CD4-positive, alpha-beta T cell (primary cell): ENCODE measurements around the gene JAKMIP2. TPM values are rescaled to one million over a fixed set of nuclear protein-coding genes. Genes with fewer than 3 reads are reported as not detected.

Experiments used
- ATAC-seq: fragments of 200-7000 bp; cut with Tn5 transposase; one replicate; pipeline ENCODE4 v1.10.0; 2022; ENCODE audit warnings: mild to moderate bottlenecking; ENCODE audit not compliant: poor library complexity
- CTCF ChIA-PET: fragments of 350-600 bp; sonication (Branson Sonifier 250); formaldehyde crosslinking; loops from one replicate; lab custom pipeline; 2021; ENCODE audit warnings: antibody characterized with exemption, inconsistent platforms; lab: Charles Lee
- POLR2A ChIA-PET: fragments of 350-600 bp; sonication (Branson Sonifier 250); formaldehyde crosslinking; loops from one replicate; lab custom pipeline; 2021; ENCODE audit warnings: antibody characterized with exemption, inconsistent platforms; lab: Charles Lee
- DNase-seq, 14 experiments: peaks; one replicate each; pipeline ENCODE4 v3.0.0-alpha.2; 2013 to 2020; ENCODE audit warnings: mixed read lengths in 2 of 14
- H3K27ac ChIP-seq, 2 donors: one replicate each; pipeline versions ENCODE4 v1.5.1 to v1.7.0; 2013; ENCODE audit warnings: low read length in 2 of 2, low read depth in 1 of 2, mild to moderate bottlenecking in 1 of 2
- H3K27me3 ChIP-seq, 2 experiments: 1 replicate in 1 of 2; 2 replicates in 1 of 2; pipeline versions ENCODE4 v1.6.1 to v1.7.0; 2013; ENCODE audit warnings: low read length in 2 of 2, control low read depth in 1 of 2, mild to moderate bottlenecking in 1 of 2, moderate library complexity in 1 of 2; ENCODE audit not compliant: insufficient read depth in 2 of 2, control insufficient read depth in 1 of 2
- H3K36me3 ChIP-seq: one replicate; pipeline ENCODE4 v1.6.1; 2013; ENCODE audit warnings: low read length, control low read depth; ENCODE audit not compliant: insufficient read depth
- H3K4me1 ChIP-seq: one replicate; pipeline ENCODE4 v1.6.1; 2013; ENCODE audit warnings: low read length, control low read depth; ENCODE audit not compliant: insufficient read depth
- H3K4me3 ChIP-seq: one replicate; pipeline ENCODE4 v1.5.1; 2013; ENCODE audit warnings: mild to moderate bottlenecking, low read length, moderate library complexity
- H3K9me3 ChIP-seq, 2 experiments: 1 replicate in 1 of 2; 2 replicates in 1 of 2; pipeline versions ENCODE4 v1.6.1 to v1.7.0; 2013; ENCODE audit warnings: low read length in 2 of 2, mild to moderate bottlenecking in 2 of 2, control low read depth in 1 of 2, moderate library complexity in 1 of 2; ENCODE audit not compliant: control insufficient read depth in 1 of 2, insufficient read depth in 1 of 2
- H3K27ac Mint-ChIP-seq: one replicate; pipeline ENCODE4 v1.8.0; 2020; ENCODE audit warnings: mixed read lengths
- H3K27me3 Mint-ChIP-seq: one replicate; pipeline ENCODE4 v1.8.0; 2021; ENCODE audit warnings: mixed read lengths
- H3K36me3 Mint-ChIP-seq: one replicate; pipeline ENCODE4 v1.8.0; 2021; ENCODE audit warnings: low read depth, mixed read lengths
- H3K4me1 Mint-ChIP-seq: one replicate; pipeline ENCODE4 v1.8.0; 2021; ENCODE audit warnings: low read depth, mixed read lengths
- H3K4me3 Mint-ChIP-seq: one replicate; pipeline ENCODE4 v1.8.0; 2020; ENCODE audit warnings: mild to moderate bottlenecking, mixed read lengths
- H3K9me3 Mint-ChIP-seq: one replicate; pipeline ENCODE4 v1.8.0; 2020; ENCODE audit warnings: mixed read lengths
- CTCF ChIP-seq: fragments of 200-600 bp; IDR thresholded peaks from one replicate; pipeline ENCODE4 v1.8.0; 2022; ENCODE audit warnings: antibody characterized with exemption, mild to moderate bottlenecking
- intact Hi-C, 2 experiments: fragments of 100-400 bp; cut with DNase I in 1 of 2; cut with micrococcal nuclease in 1 of 2; formaldehyde crosslinking; loops; one replicate each; pipeline versions ENCODE4 v1.15.1 to v1.9.0; 2023 to 2025; cut with DNase I, micrococcal nuclease
- total RNA-seq, 174 experiments: library from RNA in 2 of 174; stranded (reverse) in 2 of 174; gene quantifications; one replicate each; pipeline ENCODE4 v1.2.3 and lab custom pipeline; 2021 to 2026

JAKMIP2 gene
- total RNA-seq, 2 experiments from 2014 or later, result 0.74 to 1.3 TPM

GRCh38 chr5:147578228-147579024 is 204.1 kb downstream of the JAKMIP2 start:
- POLR2A ChIA-PET, result no interaction called here
- H3K27ac Mint-ChIP-seq, result no peak overlapping the region
- no peaks in the 10 kb centered on the region for H3K27me3 ChIP-seq
- peaks cover 11% of the 10 kb centered on the region for H3K27me3 Mint-ChIP-seq
- H3K36me3 ChIP-seq, result no peaks in the 10 kb centered on the region
- no peaks in the 10 kb centered on the region for H3K4me1 ChIP-seq
- no peak for TF ChIP-seq CTCF
- intact Hi-C loops, result no loop called here
- H3K36me3 Mint-ChIP-seq, result no peaks in the 10 kb centered on the region
- no peaks in the 10 kb centered on the region for H3K4me1 Mint-ChIP-seq
- peaks cover 0 to 10% of the 10 kb centered on the region in 2 experiments for H3K9me3 ChIP-seq
- ATAC-seq (no peak), DNase-seq (no peak)
- H3K27ac ChIP-seq, result no peak overlapping the region
- no peak overlapping the region for H3K4me3 Mint-ChIP-seq
- peaks cover 8% of the 10 kb centered on the region for H3K9me3 Mint-ChIP-seq
- H3K4me3 ChIP-seq, result no peak overlapping the region
- CTCF ChIA-PET, result no interaction called here

GRCh38 chr5:147576646-147577535 is 205.6 kb downstream of the JAKMIP2 start:
- Mint-ChIP-seq H3K36me3 (no peaks in the 10 kb centered on the region), H3K9me3 (peaks cover 8% of the 10 kb centered on the region), H3K27me3 (peaks cover 11% of the 10 kb centered on the region), H3K4me1 (no peaks in the 10 kb centered on the region), H3K4me3 (no peak overlapping the region), H3K27ac (no peak overlapping the region)
- Histone ChIP-seq H3K36me3 (no peaks in the 10 kb centered on the region), H3K4me3 (no peak overlapping the region), H3K27me3 (no peaks in the 10 kb centered on the region), H3K27ac (no peak overlapping the region), H3K4me1 (no peaks in the 10 kb centered on the region), H3K9me3 (peaks cover 0 to 10% of the 10 kb centered on the region in 2 experiments)
- ChIA-PET CTCF (no interaction called here), POLR2A (no interaction called here)
- no peak for ATAC-seq
- TF ChIP-seq CTCF, result no peak
- intact Hi-C loops, result no loop called here
- peak in 5 of 14 experiments; percentile 1 to 25 (median 3) for DNase-seq

GRCh38 chr5:147575598-147575997 is 206.9 kb downstream of the JAKMIP2 start:
- Mint-ChIP-seq H3K4me1 (no peaks in the 10 kb centered on the region), H3K36me3 (no peaks in the 10 kb centered on the region), H3K27ac (no peak overlapping the region), H3K27me3 (peaks cover 11% of the 10 kb centered on the region), H3K9me3 (peaks cover 5% of the 10 kb centered on the region), H3K4me3 (no peak overlapping the region)
- no peaks in the 10 kb centered on the region for H3K4me1 ChIP-seq
- TF ChIP-seq CTCF, result no peak
- ChIA-PET CTCF (no interaction called here), POLR2A (no interaction called here)
- no peak overlapping the region for H3K27ac ChIP-seq
- H3K4me3 ChIP-seq, result no peak overlapping the region
- H3K36me3 ChIP-seq, result no peaks in the 10 kb centered on the region
- no peak for ATAC-seq
- DNase-seq, result no peak
- intact Hi-C loops, result no loop called here
- no peaks in the 10 kb centered on the region for H3K27me3 ChIP-seq
- H3K9me3 ChIP-seq, result peaks cover 0 to 10% of the 10 kb centered on the region in 2 experiments
